ENCODE data around the gene METTL24. TPM values are rescaled to one million over a fixed set of nuclear protein-coding genes. Genes with fewer than 3 reads are reported as not detected.

The METTL24 gene
- total and polyA plus RNA-seq, 10 of the 15 experiments (the other 5 are each of a cell fraction or from before 2014, with no cell fraction given) = 0.20 TPM; not detected in 9

DNA sequence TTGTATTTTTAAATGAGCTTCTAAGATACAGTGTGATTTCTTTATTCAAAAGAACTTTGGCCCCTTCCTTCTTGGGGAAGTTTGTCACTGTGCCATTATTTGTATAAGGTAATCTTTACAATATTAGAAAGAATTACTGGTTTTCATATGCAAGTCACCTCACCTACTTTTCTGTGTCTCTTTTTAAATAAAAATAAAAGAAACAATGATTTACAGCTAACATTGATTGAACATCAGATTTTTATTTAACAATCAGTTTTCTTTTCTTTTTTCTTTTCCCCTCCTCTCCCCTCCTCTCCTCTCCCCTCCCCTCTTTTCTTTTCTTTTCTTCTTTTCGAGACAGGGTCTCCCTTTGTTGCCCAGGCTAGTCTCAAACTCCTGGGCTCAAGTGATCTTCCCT, 131.9 kb downstream of the METTL24 start (continued):
- TF ChIP-seq, protein P1, sequence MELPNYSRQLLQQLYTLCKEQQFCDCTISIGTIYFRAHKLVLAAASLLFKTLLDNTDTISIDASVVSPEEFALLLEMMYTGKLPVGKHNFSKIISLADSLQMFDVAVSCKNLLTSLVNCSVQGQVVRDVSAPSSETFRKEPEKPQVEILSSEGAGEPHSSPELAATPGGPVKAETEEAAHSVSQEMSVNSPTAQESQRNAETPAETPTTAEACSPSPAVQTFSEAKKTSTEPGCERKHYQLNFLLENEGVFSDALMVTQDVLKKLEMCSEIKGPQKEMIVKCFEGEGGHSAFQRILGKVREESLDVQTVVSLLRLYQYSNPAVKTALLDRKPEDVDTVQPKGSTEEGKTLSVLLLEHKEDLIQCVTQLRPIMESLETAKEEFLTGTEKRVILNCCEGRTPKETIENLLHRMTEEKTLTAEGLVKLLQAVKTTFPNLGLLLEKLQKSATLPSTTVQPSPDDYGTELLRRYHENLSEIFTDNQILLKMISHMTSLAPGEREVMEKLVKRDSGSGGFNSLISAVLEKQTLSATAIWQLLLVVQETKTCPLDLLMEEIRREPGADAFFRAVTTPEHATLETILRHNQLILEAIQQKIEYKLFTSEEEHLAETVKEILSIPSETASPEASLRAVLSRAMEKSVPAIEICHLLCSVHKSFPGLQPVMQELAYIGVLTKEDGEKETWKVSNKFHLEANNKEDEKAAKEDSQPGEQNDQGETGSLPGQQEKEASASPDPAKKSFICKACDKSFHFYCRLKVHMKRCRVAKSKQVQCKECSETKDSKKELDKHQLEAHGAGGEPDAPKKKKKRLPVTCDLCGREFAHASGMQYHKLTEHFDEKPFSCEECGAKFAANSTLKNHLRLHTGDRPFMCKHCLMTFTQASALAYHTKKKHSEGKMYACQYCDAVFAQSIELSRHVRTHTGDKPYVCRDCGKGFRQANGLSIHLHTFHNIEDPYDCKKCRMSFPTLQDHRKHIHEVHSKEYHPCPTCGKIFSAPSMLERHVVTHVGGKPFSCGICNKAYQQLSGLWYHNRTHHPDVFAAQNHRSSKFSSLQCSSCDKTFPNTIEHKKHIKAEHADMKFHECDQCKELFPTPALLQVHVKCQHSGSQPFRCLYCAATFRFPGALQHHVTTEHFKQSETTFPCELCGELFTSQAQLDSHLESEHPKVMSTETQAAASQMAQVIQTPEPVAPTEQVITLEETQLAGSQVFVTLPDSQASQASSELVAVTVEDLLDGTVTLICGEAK (IDR thresholded peaks at IDR 0.05; ENCODE audit: borderline replicate concordance) = no peak
- no peak for TF ChIP-seq RAD21 (IDR thresholded peaks at IDR 0.05; ENCODE audit: insufficient read depth, low read depth, low read length)
- TF ChIP-seq, protein P2, sequence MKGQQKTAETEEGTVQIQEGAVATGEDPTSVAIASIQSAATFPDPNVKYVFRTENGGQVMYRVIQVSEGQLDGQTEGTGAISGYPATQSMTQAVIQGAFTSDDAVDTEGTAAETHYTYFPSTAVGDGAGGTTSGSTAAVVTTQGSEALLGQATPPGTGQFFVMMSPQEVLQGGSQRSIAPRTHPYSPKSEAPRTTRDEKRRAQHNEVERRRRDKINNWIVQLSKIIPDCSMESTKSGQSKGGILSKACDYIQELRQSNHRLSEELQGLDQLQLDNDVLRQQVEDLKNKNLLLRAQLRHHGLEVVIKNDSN (IDR thresholded peaks at IDR 0.05; ENCODE audit: borderline replicate concordance, extremely low read length, insufficient read depth, low read depth, low read length) = no peak
- no peak for TF ChIP-seq NR2C2 (IDR thresholded peaks at IDR 0.05; ENCODE audit: borderline replicate concordance, control insufficient read depth, insufficient read length, low read depth)
- TF ChIP-seq, protein P3, sequence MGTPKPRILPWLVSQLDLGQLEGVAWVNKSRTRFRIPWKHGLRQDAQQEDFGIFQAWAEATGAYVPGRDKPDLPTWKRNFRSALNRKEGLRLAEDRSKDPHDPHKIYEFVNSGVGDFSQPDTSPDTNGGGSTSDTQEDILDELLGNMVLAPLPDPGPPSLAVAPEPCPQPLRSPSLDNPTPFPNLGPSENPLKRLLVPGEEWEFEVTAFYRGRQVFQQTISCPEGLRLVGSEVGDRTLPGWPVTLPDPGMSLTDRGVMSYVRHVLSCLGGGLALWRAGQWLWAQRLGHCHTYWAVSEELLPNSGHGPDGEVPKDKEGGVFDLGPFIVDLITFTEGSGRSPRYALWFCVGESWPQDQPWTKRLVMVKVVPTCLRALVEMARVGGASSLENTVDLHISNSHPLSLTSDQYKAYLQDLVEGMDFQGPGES (IDR thresholded peaks at IDR 0.05) = no peak
- TF ChIP-seq SMAD1 (IDR thresholded peaks at IDR 0.05; ENCODE audit: low read depth, partially characterized antibody) = no peak
- no peak for TF ChIP-seq TAF1 (IDR thresholded peaks at IDR 0.05; ENCODE audit: borderline replicate concordance, low read depth, low read length)

Measured in GM12878 (cell line).